IPS DF 6.9 (cell line): ENCODE data around the gene MYBPH.
A peak's percentile ranks its signal among the peaks of the same experiment; 100 is the strongest.

Experiments used
- DNase-seq: peaks from one replicate; pipeline ENCODE4 v3.0.0-alpha.2; 2013; ENCODE audit warnings: low read depth, low spot score
- H3K27ac ChIP-seq: one replicate; pipeline ENCODE4 v1.5.1; 2013; ENCODE audit warnings: low read length, control low read depth
- H3K27me3 ChIP-seq: 2 replicates; pipeline ENCODE4 v1.6.1; 2013; ENCODE audit warnings: mild to moderate bottlenecking, low read length; ENCODE audit not compliant: control insufficient read depth, insufficient read depth
- H3K36me3 ChIP-seq: 2 replicates; pipeline ENCODE4 v1.6.1; 2013; ENCODE audit warnings: low read length; ENCODE audit not compliant: control insufficient read depth, insufficient read depth
- H3K4me1 ChIP-seq: 2 replicates; pipeline ENCODE4 v1.6.1; 2013; ENCODE audit warnings: low read length; ENCODE audit not compliant: control insufficient read depth, insufficient read depth
- H3K4me3 ChIP-seq: 2 replicates; pipeline ENCODE4 v1.5.1; 2013; ENCODE audit warnings: mild to moderate bottlenecking, low read length
- H3K9me3 ChIP-seq: 2 replicates; pipeline ENCODE4 v1.6.1; 2013; ENCODE audit warnings: low read length, inconsistent platforms; ENCODE audit not compliant: control insufficient read depth, insufficient read depth
- WGBS: extraction: QIAGEN DNeasy Blood & Tissue Kit; methylation state at CpG from one replicate; pipeline ENCODE4 v1.1.7; 2013; ENCODE audit warnings: mixed read lengths, missing lambda C conversion rate; ENCODE audit not compliant: insufficient read length, insufficient coverage; 5-methylcytosine and 5-hydroxymethylcytosine counted together

Gene MYBPH, protein sequence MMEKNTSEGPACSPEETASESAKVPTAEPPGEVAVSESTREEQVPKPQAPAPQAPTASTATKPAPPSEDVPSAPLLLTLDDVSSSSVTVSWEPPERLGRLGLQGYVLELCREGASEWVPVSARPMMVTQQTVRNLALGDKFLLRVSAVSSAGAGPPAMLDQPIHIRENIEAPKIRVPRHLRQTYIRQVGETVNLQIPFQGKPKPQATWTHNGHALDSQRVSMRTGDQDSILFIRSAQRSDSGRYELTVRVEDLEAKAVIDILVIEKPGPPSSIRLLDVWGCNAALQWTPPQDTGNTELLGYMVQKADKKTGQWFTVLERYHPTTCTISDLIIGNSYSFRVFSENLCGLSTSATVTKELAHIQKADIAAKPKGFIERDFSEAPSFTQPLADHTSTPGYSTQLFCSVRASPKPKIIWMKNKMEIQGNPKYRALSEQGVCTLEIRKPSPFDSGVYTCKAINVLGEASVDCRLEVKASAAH

DNA sequence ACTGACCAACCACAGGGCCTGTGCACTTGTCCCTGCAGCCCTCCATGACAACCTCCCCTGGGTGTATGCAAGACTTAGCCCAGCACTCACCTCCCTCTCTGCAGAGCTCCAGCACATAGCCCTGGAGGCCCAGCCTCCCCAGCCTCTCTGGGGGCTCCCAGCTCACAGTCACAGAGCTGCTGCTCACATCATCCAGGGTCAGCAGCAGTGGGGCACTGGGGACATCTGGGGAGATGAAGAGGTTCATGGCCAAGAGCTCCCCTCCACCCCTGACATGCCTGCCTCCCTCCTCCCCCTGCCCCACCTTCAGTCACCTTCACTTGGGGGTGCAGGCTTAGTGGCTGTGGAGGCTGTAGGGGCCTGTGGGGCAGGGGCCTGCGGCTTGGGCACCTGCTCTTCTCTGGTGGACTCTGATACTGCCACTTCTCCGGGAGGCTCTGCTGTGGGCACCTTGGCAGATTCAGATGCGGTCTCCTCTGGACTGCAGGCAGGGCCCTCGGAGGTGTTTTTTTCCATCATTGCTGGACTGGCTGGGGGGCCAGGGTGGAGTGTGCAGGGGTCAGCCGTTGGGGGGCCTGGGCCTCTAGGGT, at the start of gene MYBPH:
TSS of gene MYBPH (minus strand) at position 590 of the 590 bp plus-strand sequence. CDS start at position 519, 71 bp downstream.
- Histone ChIP-seq H3K36me3 (no peaks in the 10 kb centered on the region), H3K9me3 (no peaks in the 10 kb centered on the region), H3K27ac (no peak within 1 kb of the TSS), H3K4me1 (peaks cover 5% of the 10 kb centered on the region), H3K4me3 (no peak within 1 kb of the TSS), H3K27me3 (no peaks in the 10 kb centered on the region)
- WGBS: no CpG with 5 or more reads among the region's 5 CpGs
- no peak for DNase-seq

DNA sequence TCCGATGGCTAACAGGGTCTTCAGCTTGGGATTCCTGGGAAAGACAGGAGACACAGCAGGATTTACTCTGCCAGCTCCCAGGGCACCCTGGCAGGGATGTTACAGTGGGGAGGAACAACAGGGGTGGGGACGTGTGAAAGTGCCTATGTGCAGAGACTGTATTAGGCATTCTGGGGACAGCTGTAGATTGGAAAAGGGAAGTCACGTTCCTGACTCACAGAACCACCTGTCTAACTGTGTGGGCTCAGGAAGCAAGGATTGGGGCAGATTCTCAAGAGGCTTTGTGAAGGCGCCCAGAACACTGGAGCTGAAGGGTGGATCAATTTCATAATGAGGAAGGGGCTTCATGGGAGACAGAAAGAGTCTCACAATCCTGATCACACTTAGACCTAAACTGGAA, 49.4 kb upstream of the MYBPH start:
- Histone ChIP-seq H3K4me1 (no peaks in the 10 kb centered on the region), H3K27me3 (no peaks in the 10 kb centered on the region), H3K27ac (no peak overlapping the region), H3K9me3 (no peaks in the 10 kb centered on the region), H3K36me3 (no peaks in the 10 kb centered on the region), H3K4me3 (no peak overlapping the region)
- no peak for DNase-seq
- no CpG with 5 or more reads among the region's 4 CpGs for WGBS

DNA sequence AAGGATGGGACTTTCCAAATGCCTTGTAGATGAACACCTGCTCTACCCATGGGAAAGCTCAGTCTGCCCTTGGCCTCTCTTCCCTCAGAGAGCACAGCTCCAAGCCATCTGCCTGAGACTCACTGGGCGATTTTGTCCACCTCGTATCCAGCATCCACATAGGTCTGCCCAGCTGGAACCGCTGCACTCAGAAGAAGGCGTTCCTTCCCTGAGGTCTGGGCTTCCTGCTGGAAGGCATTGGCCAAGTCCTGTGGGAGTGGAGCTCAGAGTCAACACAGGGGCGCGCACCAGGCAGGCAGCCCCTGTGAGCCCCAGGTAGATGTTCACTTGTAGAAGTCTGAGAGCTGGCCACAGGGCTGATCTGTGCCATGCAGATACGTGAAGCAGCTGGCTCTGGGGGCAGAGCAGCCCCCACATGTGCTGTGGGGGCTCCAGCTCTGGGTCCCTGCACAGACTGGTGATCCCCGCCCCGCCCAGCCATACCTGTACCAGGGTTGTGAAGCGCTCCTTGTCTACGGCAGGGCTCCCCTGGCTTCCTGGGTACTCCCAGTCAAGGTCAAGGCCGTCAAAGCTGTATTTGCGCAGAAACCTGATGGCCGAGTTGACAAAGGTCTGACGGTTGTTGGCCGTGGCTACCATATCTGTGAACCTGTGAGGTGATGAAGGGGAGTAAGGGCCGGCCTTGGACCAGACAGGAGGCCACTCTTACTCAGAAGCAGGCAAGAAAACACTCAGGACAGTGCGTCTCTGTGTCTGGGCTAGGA, 47.6 kb upstream of the MYBPH start:
- no peak for DNase-seq
- Histone ChIP-seq H3K27me3 (no peaks in the 10 kb centered on the region), H3K4me3 (no peak overlapping the region), H3K36me3 (no peaks in the 10 kb centered on the region), H3K27ac (no peak overlapping the region), H3K9me3 (no peaks in the 10 kb centered on the region), H3K4me1 (no peaks in the 10 kb centered on the region)
- no CpG with 5 or more reads among the region's 18 CpGs for WGBS

DNA sequence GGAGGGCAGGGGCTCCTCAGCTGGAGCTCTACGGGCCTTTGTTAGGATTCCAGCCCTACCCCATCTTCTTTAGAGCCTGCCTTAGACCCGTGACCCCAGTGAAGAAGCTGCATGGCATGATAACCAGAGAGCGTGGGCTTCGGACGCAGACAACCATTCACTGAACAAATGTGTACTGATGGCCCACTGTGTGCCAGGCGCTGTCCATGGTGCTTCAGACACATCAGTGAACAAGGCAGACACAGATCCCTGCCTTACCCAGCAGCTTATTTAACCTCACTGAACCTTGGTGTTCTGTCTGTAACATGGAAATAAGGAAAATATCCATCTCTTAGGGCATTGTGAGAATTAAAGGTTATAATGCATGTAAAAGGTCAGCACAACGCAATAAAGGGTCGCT, 44.3 kb upstream of the MYBPH start:
- Histone ChIP-seq H3K4me3 (no peak overlapping the region), H3K9me3 (no peaks in the 10 kb centered on the region), H3K4me1 (peaks cover 4% of the 10 kb centered on the region; the same call in 1 of the 2 replicates), H3K27me3 (no peaks in the 10 kb centered on the region), H3K27ac (no peak overlapping the region), H3K36me3 (no peaks in the 10 kb centered on the region)
- no peak for DNase-seq
- WGBS: no CpG with 5 or more reads among the region's 8 CpGs

DNA sequence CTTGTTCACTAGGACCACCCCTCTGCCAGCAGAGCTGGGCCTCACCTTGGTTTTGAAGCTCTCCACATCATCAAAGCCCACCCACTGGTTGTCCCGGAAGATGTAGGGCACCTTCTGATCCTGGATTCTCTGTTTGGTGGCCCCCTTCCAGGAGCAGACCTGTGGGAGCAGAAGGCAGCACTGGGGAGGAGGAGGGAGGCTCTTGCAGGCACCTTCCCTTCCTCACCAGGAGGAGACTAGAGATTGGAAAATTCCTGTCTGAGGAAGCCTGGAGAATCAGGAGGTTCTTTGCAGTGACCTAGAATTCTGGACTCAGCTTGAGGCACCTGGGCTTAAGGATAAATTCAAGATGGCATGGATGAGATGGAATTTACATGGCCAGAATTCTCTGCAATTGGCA, 43.5 kb upstream of the MYBPH start:
- Histone ChIP-seq H3K27me3 (no peaks in the 10 kb centered on the region), H3K4me1 (peaks cover 4% of the 10 kb centered on the region; the same call in 1 of the 2 replicates), H3K9me3 (no peaks in the 10 kb centered on the region), H3K27ac (no peak overlapping the region), H3K36me3 (no peaks in the 10 kb centered on the region), H3K4me3 (no peak overlapping the region)
- no CpG with 5 or more reads among the region's 1 CpG for WGBS
- no peak for DNase-seq

DNA sequence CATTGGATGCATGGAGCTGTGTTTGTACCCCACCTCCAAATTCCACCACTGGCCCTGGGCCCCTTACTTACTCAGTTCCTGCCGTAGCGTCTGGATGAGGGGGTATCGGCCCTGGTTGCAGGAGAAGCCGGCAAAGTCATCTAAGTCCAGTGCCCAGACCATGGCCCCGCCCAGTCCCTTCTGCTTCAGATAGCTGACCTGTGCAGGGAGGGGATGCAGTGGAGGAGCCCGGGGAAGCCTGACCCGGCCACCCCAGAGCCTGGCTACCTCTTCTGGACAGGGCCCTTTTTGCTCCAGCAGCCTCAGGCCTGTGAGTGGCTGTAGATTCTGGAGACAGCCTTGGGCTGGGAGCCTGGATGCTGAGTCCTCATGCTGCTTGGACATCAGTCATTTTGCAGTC, 42.0 kb upstream of the MYBPH start:
- WGBS: no CpG with 5 or more reads among the region's 7 CpGs
- Histone ChIP-seq H3K4me3 (no peak overlapping the region), H3K36me3 (no peaks in the 10 kb centered on the region), H3K27me3 (no peaks in the 10 kb centered on the region), H3K27ac (no peak overlapping the region), H3K9me3 (no peaks in the 10 kb centered on the region), H3K4me1 (peaks cover 4% of the 10 kb centered on the region; the same call in 1 of the 2 replicates)
- no peak for DNase-seq

DNA sequence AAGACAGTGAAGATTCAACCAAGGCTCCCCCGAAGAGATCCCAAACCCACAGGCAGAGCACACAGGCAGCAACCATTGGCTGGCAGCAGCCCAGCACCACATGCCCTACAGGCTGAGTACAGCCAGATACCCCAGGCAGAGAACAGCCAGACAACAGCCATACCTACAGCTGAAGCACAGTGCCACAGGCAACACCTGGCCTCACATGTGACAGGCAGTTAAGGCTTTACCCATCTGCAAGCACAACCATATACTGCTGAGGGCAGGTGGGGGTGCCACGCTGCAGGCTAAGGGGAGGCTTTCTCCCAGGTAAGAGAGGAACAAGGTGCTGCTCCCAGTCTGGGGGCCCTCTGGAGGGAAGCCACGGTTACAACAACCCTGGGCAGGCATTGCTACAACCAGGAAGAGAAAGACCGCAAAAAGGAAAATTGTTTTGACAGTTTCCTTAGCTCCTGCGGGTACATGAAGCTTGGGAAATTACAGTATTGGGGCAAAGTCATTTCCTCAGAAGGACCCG, 41.6 kb upstream of the MYBPH start:
- peaks cover 4% of the 10 kb centered on the region; the same call in 1 of the 2 replicates for H3K4me1 ChIP-seq
- DNase-seq: peak; percentile 25
- no CpG with 5 or more reads among the region's 6 CpGs for WGBS
- H3K9me3 ChIP-seq: no peaks in the 10 kb centered on the region
- H3K27ac ChIP-seq: no peak overlapping the region
- no peaks in the 10 kb centered on the region for H3K27me3 ChIP-seq
- H3K4me3 ChIP-seq: no peak overlapping the region
- no peaks in the 10 kb centered on the region for H3K36me3 ChIP-seq

DNA sequence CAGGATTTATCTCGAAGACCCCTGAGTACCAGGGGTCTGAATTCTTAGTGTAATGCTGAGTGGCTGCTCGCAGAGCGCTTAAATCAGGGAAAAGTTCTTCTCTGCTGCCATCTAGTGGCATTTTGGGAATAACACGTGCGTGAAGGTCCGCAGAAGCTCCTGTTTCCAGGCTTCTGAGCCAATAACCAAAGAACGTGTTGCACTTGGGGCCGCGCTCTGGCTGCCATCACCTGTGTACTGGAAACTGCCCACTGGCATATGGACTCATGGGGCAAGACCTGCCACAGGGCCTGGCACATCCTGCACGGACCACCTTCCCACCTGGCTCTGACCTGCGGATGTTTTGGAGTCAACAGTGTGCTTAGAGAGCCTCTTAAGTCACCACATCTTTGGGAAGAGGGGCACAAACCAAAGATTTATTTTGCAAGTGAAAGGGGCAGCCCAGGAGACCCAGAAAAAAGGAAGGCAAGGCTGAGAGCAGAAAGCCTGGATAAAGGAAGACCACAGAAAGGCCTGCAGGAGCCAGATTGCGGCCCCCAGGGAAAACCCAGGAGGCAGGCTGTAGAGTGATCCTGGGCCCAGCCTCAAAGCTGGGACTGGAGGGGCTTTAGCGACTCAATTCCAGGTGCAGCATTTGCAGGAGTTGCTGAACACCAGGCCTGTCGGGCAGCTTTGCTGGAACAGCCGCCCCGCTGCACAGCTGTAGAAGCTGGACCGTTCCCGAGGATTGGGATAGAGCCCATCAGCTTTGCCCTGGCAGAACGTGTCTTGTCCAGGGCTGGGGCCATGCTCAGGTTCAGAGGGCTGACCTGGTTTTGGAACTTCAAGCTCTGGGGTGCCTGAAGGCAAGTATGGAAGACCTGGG, 40.9 kb upstream of the MYBPH start:
- WGBS: no CpG with 5 or more reads among the region's 19 CpGs
- Histone ChIP-seq H3K4me3 (no peak overlapping the region), H3K4me1 (peaks cover 4% of the 10 kb centered on the region; the same call in 1 of the 2 replicates), H3K36me3 (no peaks in the 10 kb centered on the region), H3K27ac (no peak overlapping the region), H3K27me3 (no peaks in the 10 kb centered on the region), H3K9me3 (no peaks in the 10 kb centered on the region)
- peak; percentile 84 for DNase-seq

DNA sequence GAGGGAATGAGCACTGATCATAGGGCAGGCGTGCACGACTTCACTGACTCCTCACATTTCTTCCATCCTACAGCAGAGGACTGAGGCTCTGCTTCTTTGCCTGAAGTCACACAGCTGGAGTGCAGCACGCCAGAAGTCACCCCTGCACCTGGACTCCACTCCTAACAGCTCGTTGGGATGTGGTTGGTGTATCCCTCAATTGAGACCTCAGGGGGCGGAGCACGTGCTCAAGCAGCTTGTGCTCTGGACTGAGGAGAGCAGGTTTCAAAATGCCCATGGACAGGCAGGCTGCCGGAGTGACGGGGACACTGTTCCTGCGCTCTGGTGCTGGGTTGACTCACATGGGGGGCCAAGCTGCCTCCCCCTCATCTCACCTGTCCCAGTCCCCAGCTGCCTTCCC, 39.9 kb upstream of the MYBPH start:
- H3K9me3 ChIP-seq: no peaks in the 10 kb centered on the region
- no peaks in the 10 kb centered on the region for H3K36me3 ChIP-seq
- no peak overlapping the region for H3K27ac ChIP-seq
- no peak overlapping the region for H3K4me3 ChIP-seq
- peaks cover 4% of the 10 kb centered on the region; the same call in 1 of the 2 replicates for H3K4me1 ChIP-seq
- no CpG with 5 or more reads among the region's 9 CpGs for WGBS
- no peaks in the 10 kb centered on the region for H3K27me3 ChIP-seq
- no peak for DNase-seq
